Measurements from ENCODE around the gene LDB2. TPM values are rescaled to one million over a fixed set of nuclear protein-coding genes. Genes with fewer than 3 reads are reported as not detected.

The LDB2 gene
- total and polyA plus RNA-seq, 2 donors (not counting 1 experiment from before 2014, with no cell fraction given) = not detected

DNA sequence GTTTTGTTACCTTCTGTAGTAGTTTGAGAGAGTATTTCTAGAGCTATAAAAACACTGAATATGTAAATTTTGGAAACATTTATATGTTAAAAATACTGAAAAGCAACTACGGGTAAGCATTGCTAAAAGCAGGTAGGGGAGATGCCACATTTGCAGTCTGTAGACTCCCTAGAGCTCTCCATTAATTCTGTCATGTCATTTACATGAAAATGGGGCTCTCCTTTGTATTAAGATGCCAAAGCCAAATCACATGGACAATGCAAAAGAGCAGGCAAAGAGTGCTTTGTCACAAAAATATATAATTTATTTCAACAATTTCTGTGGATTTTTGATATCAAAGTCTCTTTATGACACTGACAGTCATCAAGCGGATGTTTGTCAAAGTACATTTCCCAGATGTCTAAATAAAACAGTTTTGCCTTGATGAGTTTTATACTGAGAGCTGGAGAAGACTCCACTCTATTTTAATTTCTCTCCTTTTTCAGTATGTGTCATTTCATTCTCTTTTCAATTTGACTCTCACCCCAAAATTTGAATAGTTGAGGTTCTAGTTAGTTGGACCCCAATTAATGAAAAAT is 51.8 kb downstream of the LDB2 start:
- Mint-ChIP-seq H3K9me3 (ENCODE audit: insufficient read depth) (no peaks in the 10 kb centered on the region), H3K4me3 (no peak overlapping the region), H3K4me1 (no peaks in the 10 kb centered on the region), H3K27me3 (no peaks in the 10 kb centered on the region), H3K27ac (no peak overlapping the region)
- no peaks in the 10 kb centered on the region for H3K79me2 ChIP-seq (ENCODE audit: control insufficient read depth, insufficient read depth, low read length)
- no peak overlapping the region for H3K4me2 ChIP-seq (replicated peaks; ENCODE audit: low read depth, low read length, poor library complexity, severe bottlenecking)
- no peaks in the 10 kb centered on the region for H3K9me3 ChIP-seq (ENCODE audit: control extremely low read depth in 1 of 3, control insufficient read depth in 2 of 3, insufficient read depth in 1 of 3, low read length in 2 of 3)
- WGBS (ENCODE audit: insufficient coverage) = no CpG with 5 or more reads among the region's 2 CpGs
- no peaks in the 10 kb centered on the region for H3K4me1 ChIP-seq (ENCODE audit: control insufficient read depth in 2 of 2, insufficient read depth in 2 of 2, low read length in 2 of 2)
- no peak overlapping the region for H3K27ac ChIP-seq (ENCODE audit: low read length in 2 of 2)
- no peaks in the 10 kb centered on the region for H4K20me1 ChIP-seq (ENCODE audit: control insufficient read depth, insufficient read depth, low read length, poor library complexity, severe bottlenecking)
- H2AFZ ChIP-seq (ENCODE audit: insufficient read depth, low read depth, low read length, poor library complexity, severe bottlenecking) = no peak overlapping the region
- CTCF ChIA-PET = no interaction called here
- no peak overlapping the region for H3K9ac ChIP-seq (ENCODE audit: low read length)
- intact Hi-C loops (cut with micrococcal nuclease) = no loop called here
- ATAC-seq (ENCODE audit: low read depth) (no peak), DNase-seq (no peak)
- no peaks in the 10 kb centered on the region for H3K27me3 ChIP-seq (replicated peaks in 1 of 4; ENCODE audit: control extremely low read depth in 1 of 4, control insufficient read depth in 3 of 4, insufficient read depth in 4 of 4, low read length in 3 of 4)
- no peaks in the 10 kb centered on the region for H3K36me3 ChIP-seq (replicated peaks in 1 of 2; ENCODE audit: control extremely low read depth in 1 of 2, control insufficient read depth in 1 of 2, extremely low read depth in 1 of 2, insufficient read depth in 2 of 2, low read length in 1 of 2)
- POLR2A ChIA-PET = no interaction called here
- no peak overlapping the region for H3K4me3 ChIP-seq (ENCODE audit: control extremely low read depth in 1 of 5, extremely low read depth in 1 of 5, insufficient read depth in 1 of 5, low read depth in 2 of 5, low read length in 4 of 5)
- TF ChIP-seq, protein P1, sequence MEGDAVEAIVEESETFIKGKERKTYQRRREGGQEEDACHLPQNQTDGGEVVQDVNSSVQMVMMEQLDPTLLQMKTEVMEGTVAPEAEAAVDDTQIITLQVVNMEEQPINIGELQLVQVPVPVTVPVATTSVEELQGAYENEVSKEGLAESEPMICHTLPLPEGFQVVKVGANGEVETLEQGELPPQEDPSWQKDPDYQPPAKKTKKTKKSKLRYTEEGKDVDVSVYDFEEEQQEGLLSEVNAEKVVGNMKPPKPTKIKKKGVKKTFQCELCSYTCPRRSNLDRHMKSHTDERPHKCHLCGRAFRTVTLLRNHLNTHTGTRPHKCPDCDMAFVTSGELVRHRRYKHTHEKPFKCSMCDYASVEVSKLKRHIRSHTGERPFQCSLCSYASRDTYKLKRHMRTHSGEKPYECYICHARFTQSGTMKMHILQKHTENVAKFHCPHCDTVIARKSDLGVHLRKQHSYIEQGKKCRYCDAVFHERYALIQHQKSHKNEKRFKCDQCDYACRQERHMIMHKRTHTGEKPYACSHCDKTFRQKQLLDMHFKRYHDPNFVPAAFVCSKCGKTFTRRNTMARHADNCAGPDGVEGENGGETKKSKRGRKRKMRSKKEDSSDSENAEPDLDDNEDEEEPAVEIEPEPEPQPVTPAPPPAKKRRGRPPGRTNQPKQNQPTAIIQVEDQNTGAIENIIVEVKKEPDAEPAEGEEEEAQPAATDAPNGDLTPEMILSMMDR (IDR thresholded peaks at IDR 0.05) = no peak
- TF ChIP-seq EZH2 (IDR thresholded peaks at IDR 0.05; ENCODE audit: borderline replicate concordance, insufficient read depth, low read depth, low read length, poor library complexity, severe bottlenecking) = no peak

DNA sequence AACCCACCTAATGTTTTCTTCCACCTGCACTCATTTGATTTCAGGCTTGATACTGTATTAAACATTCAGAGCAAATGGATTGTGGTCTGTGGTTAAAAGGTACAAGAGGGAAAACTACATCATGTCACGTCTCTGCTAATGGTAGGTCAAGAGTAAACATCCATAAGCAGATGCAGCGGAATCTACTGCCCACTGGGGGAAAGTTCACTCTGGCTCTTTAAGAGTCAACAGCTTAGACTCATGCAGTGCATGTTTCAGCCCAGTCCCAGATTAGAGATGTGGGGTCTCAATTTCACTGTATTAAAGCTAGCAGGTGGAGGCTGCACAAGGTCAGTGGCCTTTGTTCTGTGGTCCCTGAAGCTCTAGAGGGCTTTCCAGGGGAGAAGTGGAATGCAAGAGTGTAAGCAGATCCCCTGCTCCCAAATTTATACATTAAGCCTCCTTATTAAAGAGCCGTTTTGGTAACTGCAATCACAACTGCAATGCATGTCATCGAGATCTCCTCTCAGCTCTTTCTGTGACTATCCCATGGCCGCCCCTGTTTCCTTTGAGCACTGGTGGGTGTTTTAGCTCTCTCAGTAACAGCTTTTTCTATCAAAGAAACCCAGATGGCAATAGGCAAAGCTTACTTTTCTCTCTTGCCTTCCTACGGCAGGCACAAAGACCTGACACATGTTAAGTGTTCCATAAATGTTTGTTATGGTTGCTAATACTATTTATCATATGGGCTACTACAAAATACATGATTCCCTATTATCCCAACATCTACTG is 53.4 kb downstream of the LDB2 start:
- TF ChIP-seq EZH2 (IDR thresholded peaks at IDR 0.05; ENCODE audit: borderline replicate concordance, insufficient read depth, low read depth, low read length, poor library complexity, severe bottlenecking) = no peak
- TF ChIP-seq, protein P1 (IDR thresholded peaks at IDR 0.05) = no peak
- H4K20me1 ChIP-seq (ENCODE audit: control insufficient read depth, insufficient read depth, low read length, poor library complexity, severe bottlenecking) = no peaks in the 10 kb centered on the region
- H3K4me1 Mint-ChIP-seq = no peaks in the 10 kb centered on the region
- no peak for DNase-seq
- H3K9ac ChIP-seq (ENCODE audit: low read length) = no peak overlapping the region
- intact Hi-C loops (cut with micrococcal nuclease) = no loop called here
- no peaks in the 10 kb centered on the region for H3K36me3 ChIP-seq (replicated peaks in 1 of 2; ENCODE audit: control extremely low read depth in 1 of 2, control insufficient read depth in 1 of 2, extremely low read depth in 1 of 2, insufficient read depth in 2 of 2, low read length in 1 of 2)
- no peaks in the 10 kb centered on the region for H3K4me1 ChIP-seq (ENCODE audit: control insufficient read depth in 2 of 2, insufficient read depth in 2 of 2, low read length in 2 of 2)
- ATAC-seq (ENCODE audit: low read depth) = no peak
- H3K27me3 ChIP-seq (replicated peaks in 1 of 4; ENCODE audit: control extremely low read depth in 1 of 4, control insufficient read depth in 3 of 4, insufficient read depth in 4 of 4, low read length in 3 of 4) = no peaks in the 10 kb centered on the region
- H3K9me3 Mint-ChIP-seq (ENCODE audit: insufficient read depth) = no peaks in the 10 kb centered on the region
- H3K27ac ChIP-seq (ENCODE audit: low read length in 2 of 2) = no peak overlapping the region
- H3K4me3 ChIP-seq (ENCODE audit: control extremely low read depth in 1 of 5, extremely low read depth in 1 of 5, insufficient read depth in 1 of 5, low read depth in 2 of 5, low read length in 4 of 5) = no peak overlapping the region
- ChIA-PET CTCF (no interaction called here), POLR2A (no interaction called here)
- H3K4me3 Mint-ChIP-seq = no peak overlapping the region
- H3K27ac Mint-ChIP-seq = no peak overlapping the region
- no peaks in the 10 kb centered on the region for H3K27me3 Mint-ChIP-seq
- no peak overlapping the region for H3K4me2 ChIP-seq (replicated peaks; ENCODE audit: low read depth, low read length, poor library complexity, severe bottlenecking)
- no peak overlapping the region for H2AFZ ChIP-seq (ENCODE audit: insufficient read depth, low read depth, low read length, poor library complexity, severe bottlenecking)
- no peaks in the 10 kb centered on the region for H3K79me2 ChIP-seq (ENCODE audit: control insufficient read depth, insufficient read depth, low read length)
- WGBS (ENCODE audit: insufficient coverage) = 94% methylated on average over 5 of the region's 6 CpGs
- H3K9me3 ChIP-seq (ENCODE audit: control extremely low read depth in 1 of 3, control insufficient read depth in 2 of 3, insufficient read depth in 1 of 3, low read length in 2 of 3) = no peaks in the 10 kb centered on the region
